Right hindlimb (tissue), 1 donor: ENCODE measurements around the gene ZNF267.
A peak's percentile ranks its signal among the peaks of the same experiment; 100 is the strongest.
"Not testable (repeated sequence)": the region's sequence is repeated elsewhere in the genome, so short reads cannot be mapped to it uniquely, and the experiment has no call there.

ENCODE experiments used
- DNase-seq: peaks from one replicate; pipeline ENCODE4 v3.0.0-alpha.2; 2018

ZNF267 gene

DNA sequence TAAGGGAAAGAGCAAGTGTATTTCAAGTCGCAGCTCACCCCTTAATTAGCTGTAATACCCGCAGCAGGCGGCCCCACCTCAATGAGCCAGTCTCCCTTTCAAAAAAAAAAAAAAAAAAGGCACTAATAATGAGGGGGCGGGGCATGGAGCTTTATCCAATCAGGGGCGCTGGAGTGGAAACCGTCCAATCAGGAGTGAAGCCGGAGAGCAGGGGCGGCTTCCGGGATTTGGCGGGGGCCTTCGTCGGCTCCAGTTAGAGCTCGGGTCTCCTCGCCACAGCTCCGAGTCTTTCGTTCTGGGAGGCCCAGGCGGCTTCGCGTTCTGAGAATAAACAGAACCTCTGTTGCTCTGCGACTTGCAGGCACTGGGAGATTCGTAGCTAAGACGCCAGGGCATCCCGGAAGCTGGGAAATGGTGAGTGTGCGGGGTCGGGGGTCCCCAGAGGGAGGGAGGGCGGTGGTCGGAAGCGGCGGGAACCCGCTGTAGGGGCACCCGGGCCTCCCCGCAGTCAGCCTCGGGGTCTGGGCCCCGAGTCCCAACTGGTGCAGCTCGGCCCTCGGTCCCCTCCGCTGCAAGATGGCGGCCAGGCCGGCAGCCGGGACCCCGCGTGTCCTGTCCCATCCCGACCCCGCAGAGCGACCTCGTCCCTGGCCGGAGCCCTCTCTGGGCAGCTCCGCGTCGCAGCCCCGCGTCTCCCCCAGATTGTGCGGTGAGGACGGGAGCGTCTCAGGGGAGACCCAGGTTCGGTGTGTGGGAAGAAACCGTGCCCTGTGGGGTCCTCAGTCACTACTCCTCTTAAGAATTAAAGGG is at the start of gene ZNF267:
ZNF267 (plus strand) TSS at position 252 of the 810 bp plus-strand sequence; CDS start at position 412, 160 bp downstream.
- DNase-seq: peak; percentile 96

DNA sequence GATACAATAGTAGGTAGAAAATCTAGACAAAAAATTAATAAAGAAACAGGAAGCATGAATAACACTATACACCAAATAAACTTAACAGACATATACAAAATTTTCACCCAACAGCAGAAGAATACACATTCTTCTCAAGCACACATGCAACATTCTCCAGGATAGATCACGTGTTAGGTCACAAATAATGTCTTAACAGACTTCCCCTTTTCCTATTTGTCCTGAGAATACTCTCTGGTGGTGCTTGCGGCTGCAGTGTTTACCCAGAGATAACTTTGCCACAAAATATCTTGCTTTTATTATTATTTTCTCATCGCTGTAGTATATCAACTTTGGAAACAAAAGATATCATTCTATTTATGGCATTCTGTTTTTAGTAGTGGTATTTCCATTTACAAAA is 40.6 kb upstream of the ZNF267 start:
- no peak for DNase-seq

DNA sequence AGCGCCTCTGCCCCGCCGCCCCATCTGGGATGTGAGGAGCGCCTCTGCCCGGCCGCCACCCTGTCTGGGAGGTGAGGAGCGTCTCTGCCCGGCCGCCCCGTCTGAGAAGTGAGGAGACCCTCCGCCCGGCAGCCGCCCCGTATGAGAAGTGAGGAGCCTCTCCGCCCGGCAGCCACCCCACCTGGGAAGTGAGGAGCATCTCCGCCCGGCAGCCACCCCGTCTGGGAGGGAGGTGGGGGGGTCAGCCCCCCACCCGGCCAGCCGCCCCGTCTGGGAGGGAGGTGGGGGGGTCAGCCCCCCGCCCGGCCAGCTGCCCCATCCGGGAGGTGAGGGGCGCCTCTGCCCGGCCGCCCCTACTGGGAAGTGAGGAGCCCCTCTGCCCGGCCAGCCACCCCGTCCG is 37.2 kb upstream of the ZNF267 start:
- DNase-seq: not testable (repeated sequence)

DNA sequence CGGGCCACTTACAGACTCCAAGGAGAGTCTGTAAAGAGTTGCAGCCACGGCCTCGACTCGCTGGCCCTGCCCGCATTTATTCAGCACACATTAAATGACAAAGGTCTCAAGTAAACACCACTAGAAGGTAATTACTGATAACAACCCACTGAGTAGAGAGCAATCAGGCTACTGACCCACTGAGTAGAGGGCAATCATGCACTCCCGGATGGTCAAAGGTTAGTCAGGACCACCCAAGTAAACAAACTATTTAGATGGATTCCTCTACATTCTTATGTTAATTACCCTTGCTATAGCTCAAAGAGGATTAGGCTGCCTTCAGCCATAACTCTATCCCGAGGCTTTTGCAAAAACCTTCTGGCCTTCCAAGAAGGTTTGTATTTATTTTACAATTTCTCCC is 30.7 kb upstream of the ZNF267 start:
- DNase-seq: no peak

DNA sequence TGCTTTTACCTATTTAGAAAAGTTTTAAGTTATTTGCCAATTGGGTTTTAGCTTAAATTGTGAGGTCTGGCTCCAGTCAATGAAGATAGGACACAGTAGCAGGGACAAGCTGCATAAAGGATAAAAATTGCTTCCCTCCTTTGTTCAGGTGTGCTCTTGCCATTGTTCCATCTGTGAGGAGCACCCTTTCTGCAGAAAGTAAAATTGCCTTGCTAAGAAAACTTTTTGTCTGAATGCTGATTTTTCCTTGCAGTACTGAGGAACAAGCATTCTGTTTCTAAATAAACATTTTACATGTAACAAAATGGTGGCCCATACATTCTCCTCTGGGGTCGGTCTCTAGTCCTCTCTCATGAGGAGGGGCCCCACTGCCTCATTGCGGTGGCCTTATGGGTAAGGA is 25.0 kb upstream of the ZNF267 start:
- DNase-seq: not testable (repeated sequence)

GRCh38 chr16:31853291-31853690 is 20.3 kb upstream of the ZNF267 start:
- no peak for DNase-seq

DNA sequence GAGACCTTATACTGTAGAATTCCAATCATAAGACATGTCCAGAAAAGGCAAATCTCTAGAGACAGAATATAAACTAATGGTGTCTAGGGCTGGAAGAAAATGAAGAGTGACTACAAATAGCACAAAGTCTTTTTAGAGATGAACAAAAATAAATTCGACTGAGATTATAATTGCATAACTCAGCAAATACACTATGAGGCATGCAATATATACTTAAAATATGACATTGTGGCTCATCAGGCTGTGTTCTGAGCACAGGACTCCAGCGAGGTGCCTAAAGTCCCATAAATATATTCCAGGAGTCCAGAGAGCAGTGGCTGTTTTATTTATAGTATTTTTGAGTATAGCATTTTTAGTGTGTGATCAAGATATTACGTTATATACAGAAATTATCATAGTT is 13.1 kb upstream of the ZNF267 start:
- no peak for DNase-seq

DNA sequence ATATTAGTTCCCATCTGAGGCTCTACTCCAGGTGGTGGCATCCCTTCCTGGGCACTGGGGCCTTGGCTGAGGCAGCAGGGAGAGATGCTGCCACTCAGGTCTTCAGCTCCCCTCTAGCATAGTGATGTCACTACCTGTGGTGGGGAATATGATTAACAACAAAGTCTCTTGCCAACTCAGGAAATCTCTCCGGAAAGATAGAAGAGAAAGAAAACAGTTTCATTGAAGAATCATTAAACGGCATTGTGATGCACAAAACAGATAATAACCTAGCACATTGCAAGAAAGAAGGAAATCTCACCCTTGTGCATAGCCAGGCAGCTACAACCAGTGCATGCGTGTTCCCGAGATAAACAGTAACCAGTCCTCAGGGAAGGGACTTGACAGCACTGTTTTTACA is 12.2 kb upstream of the ZNF267 start:
- no peak for DNase-seq

- no peak for DNase-seq
Observed at GRCh38 chr16:31862761-31863160, 10.8 kb upstream of the ZNF267 start.

DNA sequence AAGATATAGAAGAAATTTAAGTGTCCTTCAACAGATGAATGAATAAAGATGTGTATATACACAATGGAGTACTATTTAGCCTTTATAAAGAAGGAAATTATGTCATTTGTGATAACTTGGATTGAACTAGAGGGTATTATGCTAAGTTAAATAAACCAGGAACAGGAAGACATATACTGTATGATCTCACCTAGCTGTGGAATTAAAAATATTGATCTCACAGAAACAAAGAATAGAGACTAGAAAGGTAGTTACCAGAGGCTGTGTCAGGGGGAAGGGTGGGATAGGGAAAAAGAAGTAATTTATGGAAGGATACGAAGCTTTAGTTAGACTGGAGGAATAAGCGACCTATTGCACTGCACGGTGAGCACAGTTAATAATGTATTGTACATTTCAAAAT is 5.4 kb upstream of the ZNF267 start:
- DNase-seq: no peak

GRCh38 chr16:31868691-31869167 is 4.9 kb upstream of the ZNF267 start:
- DNase-seq: peak; percentile 77

DNA sequence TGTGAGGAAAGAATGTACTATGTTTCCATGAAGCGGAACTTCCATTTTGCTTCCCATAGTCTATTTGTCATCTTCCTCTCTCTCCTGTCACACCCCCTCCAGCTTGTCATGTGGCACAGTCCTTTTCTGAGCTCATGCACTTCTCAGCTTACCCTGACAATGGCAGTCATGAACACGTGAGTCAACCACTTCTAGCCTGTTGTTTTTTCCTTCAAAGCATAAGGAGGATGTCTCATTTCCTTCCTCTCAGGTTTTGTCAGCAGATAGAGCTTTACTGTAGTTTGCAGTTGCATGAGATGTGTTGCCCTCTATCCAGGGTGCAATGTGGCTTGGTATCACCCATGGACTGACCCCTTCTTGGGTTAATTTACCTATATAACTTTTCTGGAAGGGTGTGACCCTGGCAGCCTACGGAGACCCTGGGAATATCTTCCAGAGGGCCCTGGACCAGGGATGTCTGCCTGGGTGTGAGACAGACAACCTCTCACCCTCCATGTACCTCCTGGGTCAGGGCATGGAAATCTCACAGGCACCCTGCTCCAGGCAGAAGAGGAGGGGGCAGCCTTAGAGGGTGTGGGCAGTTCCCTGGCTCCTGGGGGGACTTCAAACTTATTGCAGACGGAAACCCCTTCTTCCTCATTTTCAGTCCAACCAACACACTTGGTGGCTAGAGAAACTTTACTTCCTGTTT is 4.0 kb upstream of the ZNF267 start:
- no peak for DNase-seq

DNA sequence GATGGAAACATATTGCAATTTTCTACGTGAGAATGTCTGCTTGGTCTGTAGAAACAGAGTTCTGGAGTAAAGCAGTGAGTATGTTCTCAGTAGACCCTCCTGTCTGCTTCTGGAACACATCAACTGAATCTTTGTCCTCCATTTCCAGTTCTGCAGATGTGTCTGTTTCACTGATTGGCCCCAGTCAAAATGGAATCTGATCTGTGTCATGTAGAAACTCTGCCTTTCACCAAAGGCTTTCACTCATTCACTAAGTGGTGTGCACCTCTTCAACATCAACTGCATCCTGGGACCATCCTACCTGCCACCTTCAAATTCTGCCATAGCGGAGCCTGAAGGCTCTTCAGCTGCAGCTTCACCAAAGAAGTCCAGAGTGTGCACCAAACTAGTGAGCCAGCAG is 2.8 kb upstream of the ZNF267 start:
- DNase-seq: no peak

GRCh38 chr16:31871510-31871909 is 2.1 kb upstream of the ZNF267 start:
- no peak for DNase-seq

DNA sequence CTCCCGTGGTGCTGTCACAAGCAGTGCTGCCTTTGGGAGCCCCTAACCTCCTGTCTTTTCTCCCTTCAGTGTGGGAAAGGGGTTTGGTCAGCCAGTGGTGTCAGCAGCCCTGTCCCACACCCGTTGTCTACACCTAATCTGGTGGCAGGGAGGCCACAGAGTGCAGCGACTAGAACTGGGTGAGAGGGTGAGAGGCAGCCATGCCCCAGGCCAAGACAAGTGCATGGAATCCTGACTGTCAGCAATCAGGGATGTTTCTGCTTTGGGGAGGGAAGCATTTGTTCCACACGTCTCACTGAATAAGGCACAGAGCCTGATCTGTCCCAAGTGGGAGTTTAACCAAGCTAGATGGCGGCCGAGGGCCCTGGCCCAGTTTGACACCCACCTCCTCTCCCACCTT is 1.4 kb upstream of the ZNF267 start:
- no peak for DNase-seq

DNA sequence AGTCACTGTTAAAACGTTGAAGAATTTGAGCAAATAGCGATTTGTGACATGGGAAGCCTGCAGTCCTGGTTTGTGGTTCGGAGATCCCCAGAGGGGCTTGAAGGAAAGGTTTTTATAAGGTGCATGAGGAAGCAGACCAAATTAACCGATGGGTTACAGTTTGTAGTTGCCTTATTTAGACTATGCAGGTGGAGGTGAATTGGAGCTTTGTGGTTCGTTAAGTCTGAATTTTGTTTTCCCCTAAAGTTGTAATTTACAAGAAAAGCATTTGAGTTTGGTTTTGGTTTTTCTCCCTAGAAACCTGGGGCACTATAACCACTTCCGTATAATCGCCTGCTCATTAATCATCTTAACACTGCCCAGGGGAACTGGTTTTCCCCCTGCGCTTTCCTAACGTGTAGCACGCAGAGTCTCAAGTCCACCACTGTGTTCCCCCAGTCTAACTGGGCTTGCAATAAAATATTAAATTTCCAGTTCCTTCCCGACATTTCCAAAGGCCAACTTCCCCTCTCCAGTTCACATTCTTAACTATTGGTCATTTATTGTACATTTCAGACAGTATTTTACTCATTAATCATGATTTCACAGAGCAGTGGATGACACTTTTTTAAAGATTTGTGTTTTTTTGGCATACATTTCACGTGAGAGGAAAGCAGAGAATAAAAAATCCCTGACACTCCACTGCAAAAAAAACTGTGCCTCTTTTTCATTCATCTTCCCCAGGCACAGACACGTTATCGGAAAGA is 932 bp downstream of the ZNF267 start:
- DNase-seq: no peak

GRCh38 chr16:31875112-31875803 is 1.7 kb downstream of the ZNF267 start:
- DNase-seq: no peak

DNA sequence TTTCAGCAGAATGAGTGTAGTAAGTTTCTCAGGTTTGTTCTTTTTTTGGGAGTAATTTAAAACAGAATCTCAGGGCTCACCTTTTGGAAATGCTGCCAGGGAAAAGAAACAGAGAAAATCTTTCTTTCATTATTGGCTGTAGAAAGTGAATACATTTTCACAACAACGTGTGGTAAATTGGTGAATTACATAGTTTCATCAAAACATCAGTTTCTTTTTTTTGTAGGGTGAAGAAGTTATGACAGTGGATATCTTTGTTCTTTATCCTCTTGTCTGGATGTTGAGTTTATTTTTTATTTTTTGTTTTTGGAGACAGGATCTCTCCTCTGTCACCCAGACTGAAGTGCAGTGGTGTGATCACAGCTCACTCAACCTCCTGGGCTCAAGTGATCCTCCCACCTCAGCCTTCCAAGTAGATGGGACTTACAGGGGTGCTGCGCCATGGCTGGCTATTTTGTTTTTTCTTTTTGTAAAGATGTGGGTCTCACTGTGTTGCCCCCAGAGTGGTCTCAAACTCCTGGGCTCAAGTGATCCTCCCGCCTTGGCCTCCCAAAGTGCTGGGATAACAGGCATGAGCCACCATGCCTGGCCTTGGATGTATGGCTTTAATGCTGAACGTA is 2.4 kb downstream of the ZNF267 start:
- no peak for DNase-seq

- DNase-seq: no peak
Observed at GRCh38 chr16:31876951-31877828, 3.6 kb downstream of the ZNF267 start.

GRCh38 chr16:31877876-31878642 is 4.5 kb downstream of the ZNF267 start:
- no peak for DNase-seq

DNA sequence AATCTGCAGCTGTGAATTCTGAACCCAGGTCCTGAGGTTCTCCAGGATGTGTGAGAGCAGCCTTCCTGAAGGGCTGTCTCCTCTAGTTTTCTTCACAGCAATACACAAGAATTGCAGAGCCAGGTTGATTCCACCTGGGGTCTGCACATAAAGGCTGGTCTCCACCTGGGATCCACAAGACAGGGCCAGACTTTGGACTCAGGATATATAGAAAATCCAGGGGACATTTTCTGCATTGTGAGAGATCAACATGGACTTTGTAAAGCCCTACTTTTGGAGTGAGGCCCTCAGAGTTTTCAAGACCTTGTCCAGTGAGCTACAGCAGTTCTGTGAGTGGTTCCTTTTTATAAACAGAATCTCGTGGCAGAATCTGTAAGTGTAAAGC is 6.3 kb downstream of the ZNF267 start:
- no peak for DNase-seq
